KMS-11 (cell line): ENCODE measurements around the gene USP15.
A peak's percentile ranks its signal among the peaks of the same experiment; 100 is the strongest.

ENCODE experiments used
- H2AFZ ChIP-seq: fragments of 200-600 bp; sonication (generic); 2 replicates; pipeline ENCODE4 v1.6.1; 2016; ENCODE audit warnings: antibody characterized with exemption, mixed run types, low read depth
- H3K27ac ChIP-seq: fragments of 200-600 bp; sonication (generic); 2 replicates; pipeline ENCODE4 v1.6.1; 2016; ENCODE audit warnings: mild to moderate bottlenecking, mixed run types
- H3K27me3 ChIP-seq: fragments of 200-600 bp; sonication (generic); 2 replicates; pipeline ENCODE4 v1.6.1; 2017; ENCODE audit warnings: mild to moderate bottlenecking, low read depth, mixed run types, moderate library complexity; ENCODE audit not compliant: insufficient read depth
- H3K36me3 ChIP-seq: fragments of 200-600 bp; sonication (generic); 2 replicates; pipeline ENCODE4 v1.6.1; 2017; ENCODE audit warnings: mild to moderate bottlenecking, mixed run types; ENCODE audit not compliant: insufficient read depth
- H3K4me1 ChIP-seq: fragments of 200-600 bp; sonication (generic); 2 replicates; pipeline ENCODE4 v1.6.1; 2016; ENCODE audit warnings: mild to moderate bottlenecking, low read depth, mixed run types; ENCODE audit not compliant: poor library complexity, severe bottlenecking
- H3K4me2 ChIP-seq: fragments of 200-600 bp; sonication (generic); 2 replicates; pipeline ENCODE4 v1.7.0; 2016; ENCODE audit warnings: mild to moderate bottlenecking, mixed run types
- H3K4me3 ChIP-seq: fragments of 200-600 bp; sonication (generic); IDR thresholded peaks from 2 replicates; pipeline ENCODE4 v1.6.1; 2017; ENCODE audit warnings: low read depth, low read length, mixed read lengths; ENCODE audit not compliant: insufficient read depth
- H3K79me2 ChIP-seq: fragments of 200-600 bp; sonication (generic); 2 replicates; pipeline ENCODE4 v1.6.1; 2016; ENCODE audit warnings: low read depth, mixed run types; ENCODE audit not compliant: insufficient read depth
- H3K9ac ChIP-seq: fragments of 200-600 bp; sonication (generic); 2 replicates; pipeline ENCODE4 v1.6.1; 2016; ENCODE audit warnings: mild to moderate bottlenecking, mixed run types
- H4K20me1 ChIP-seq: fragments of 200-600 bp; sonication (generic); 2 replicates; pipeline ENCODE4 v1.6.1; 2016; ENCODE audit warnings: mild to moderate bottlenecking, mixed run types; ENCODE audit not compliant: insufficient read depth
- TF ChIP-seq, protein P1 (sequence below): fragments of 200-600 bp; sonication (generic); conservative IDR thresholded peaks from 2 replicates; pipeline ENCODE4 v1.6.1; 2017; ENCODE audit warnings: low read depth, mild to moderate bottlenecking, antibody characterized with exemption, low read length, moderate library complexity, mixed read lengths

The USP15 gene

DNA sequence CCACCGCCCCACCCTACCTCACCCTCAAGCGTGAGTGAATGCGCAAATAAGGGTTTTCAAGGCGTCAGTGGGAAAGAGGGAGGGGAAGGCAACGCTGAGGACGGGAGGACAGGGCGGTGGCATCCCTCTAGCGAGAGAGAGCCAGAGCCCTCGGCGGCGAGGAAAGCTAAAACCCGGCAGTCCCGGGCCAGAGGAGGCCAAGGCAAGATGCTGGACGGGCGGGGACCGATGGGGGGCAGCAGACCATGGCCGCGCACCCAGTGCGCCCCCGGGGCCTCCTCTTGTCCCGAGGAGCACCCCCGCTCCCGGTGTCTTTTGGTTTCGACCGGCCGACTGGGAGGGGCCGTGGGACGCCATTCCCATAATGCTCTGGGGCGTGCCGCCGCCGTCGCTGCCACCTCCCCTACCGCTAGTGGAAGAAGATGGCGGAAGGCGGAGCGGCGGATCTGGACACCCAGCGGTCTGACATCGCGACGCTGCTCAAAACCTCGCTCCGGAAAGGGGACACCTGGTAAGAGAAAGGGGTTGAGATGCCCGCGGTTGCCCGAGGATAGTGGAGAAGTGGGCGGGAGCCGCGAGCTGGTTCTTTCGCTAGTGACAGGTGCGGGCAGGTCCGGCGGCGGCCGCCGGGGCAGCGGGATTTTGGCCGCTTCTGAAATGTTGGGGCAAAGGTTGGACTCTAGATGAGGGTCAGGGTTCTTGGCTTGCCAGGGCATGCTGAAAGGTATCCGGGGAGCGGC, at the start of gene USP15:
Gene USP15, plus strand, starts transcription at position 412 of the 740 bp plus-strand sequence. Its CDS starts 11 bp downstream, at position 423.
- Histone ChIP-seq H3K4me1 (peaks cover 50% of the 10 kb centered on the region), H3K27me3 (no peaks in the 10 kb centered on the region), H3K9ac (peak within 1 kb of the TSS; percentile 87), H3K36me3 (no peaks in the 10 kb centered on the region), H3K79me2 (peaks cover 50% of the 10 kb centered on the region), H4K20me1 (peaks cover 34% of the 10 kb centered on the region), H2AFZ (peak within 1 kb of the TSS; percentile 95), H3K27ac (peak within 1 kb of the TSS; percentile 86), H3K4me2 (peak within 1 kb of the TSS; percentile 90), H3K4me3 (peak within 1 kb of the TSS; percentile 65)
- TF ChIP-seq, protein P1, sequence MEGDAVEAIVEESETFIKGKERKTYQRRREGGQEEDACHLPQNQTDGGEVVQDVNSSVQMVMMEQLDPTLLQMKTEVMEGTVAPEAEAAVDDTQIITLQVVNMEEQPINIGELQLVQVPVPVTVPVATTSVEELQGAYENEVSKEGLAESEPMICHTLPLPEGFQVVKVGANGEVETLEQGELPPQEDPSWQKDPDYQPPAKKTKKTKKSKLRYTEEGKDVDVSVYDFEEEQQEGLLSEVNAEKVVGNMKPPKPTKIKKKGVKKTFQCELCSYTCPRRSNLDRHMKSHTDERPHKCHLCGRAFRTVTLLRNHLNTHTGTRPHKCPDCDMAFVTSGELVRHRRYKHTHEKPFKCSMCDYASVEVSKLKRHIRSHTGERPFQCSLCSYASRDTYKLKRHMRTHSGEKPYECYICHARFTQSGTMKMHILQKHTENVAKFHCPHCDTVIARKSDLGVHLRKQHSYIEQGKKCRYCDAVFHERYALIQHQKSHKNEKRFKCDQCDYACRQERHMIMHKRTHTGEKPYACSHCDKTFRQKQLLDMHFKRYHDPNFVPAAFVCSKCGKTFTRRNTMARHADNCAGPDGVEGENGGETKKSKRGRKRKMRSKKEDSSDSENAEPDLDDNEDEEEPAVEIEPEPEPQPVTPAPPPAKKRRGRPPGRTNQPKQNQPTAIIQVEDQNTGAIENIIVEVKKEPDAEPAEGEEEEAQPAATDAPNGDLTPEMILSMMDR, result 0 out of 2 replicates have a peak, but pooled peaks have one; percentile 27

DNA sequence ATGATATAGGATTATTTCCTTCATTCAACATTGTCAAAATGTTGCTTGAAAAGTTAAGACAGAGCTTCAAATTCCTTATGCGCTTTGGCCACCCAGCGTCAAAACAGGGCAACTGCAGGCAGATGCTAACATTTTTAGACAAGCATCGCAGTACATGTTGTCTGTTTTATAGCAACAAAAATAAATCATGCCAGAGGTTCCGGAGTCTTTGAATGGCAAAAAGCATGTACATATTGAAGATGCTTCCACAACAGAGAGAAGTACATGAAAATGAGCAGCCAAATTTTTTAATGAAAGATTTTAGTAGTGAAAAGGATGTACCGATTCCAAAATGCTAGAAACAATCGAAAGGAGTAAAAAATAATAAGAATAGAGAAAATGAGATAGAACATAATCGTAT, 49.8 kb upstream of the USP15 start:
- Histone ChIP-seq H4K20me1 (no peaks in the 10 kb centered on the region), H3K4me3 (no peak overlapping the region), H3K27me3 (no peaks in the 10 kb centered on the region), H3K79me2 (no peaks in the 10 kb centered on the region), H3K36me3 (no peaks in the 10 kb centered on the region), H3K9ac (no peak overlapping the region), H2AFZ (no peak overlapping the region), H3K4me1 (no peaks in the 10 kb centered on the region), H3K27ac (no peak overlapping the region), H3K4me2 (no peak overlapping the region)
- TF ChIP-seq, protein P1, result peak; percentile 85

DNA sequence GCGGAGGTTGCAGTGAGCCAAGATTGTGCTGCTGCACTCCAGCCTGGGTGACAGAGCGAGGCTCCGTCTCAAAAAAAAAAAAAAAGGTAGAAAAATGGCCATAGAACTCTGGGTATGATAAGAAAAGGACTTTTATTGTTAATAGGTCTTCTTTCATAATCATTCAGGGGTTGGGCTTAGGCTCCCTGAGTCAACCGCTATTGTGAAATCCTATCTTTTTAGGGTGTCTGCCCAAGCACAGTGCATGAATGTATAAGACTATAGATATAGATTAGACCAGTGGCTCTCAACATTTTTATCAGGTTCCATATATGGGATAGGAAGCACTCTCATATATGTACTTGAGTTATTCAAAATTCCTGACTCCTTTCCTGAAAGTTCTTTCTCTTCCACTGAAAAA, 48.7 kb upstream of the USP15 start:
- Histone ChIP-seq H3K9ac (no peak overlapping the region), H3K4me1 (no peaks in the 10 kb centered on the region), H3K79me2 (no peaks in the 10 kb centered on the region), H3K4me2 (no peak overlapping the region), H3K27ac (no peak overlapping the region), H4K20me1 (no peaks in the 10 kb centered on the region), H3K4me3 (no peak overlapping the region), H2AFZ (no peak overlapping the region), H3K36me3 (no peaks in the 10 kb centered on the region), H3K27me3 (no peaks in the 10 kb centered on the region)
- TF ChIP-seq, protein P1, result no peak

DNA sequence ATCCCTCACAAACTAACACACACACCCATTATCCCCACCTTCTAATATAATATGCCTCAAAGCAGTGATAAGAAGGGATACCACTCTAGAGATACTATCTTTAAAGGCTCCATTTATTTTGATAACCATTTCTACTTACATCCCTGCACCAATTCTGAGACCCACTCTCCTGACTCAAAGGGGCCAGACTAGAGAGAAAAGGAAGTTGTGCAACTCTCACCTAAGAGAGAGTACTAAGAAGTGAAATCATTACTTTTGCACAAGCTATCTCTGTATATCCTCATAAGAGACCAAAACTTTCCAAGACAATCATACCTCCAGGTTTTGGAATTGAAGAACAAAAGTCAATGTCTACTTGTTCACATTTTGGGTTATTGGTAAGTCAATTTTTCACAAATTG, 45.4 kb upstream of the USP15 start:
- Histone ChIP-seq H3K4me2 (no peak overlapping the region), H3K79me2 (no peaks in the 10 kb centered on the region), H4K20me1 (no peaks in the 10 kb centered on the region), H3K27me3 (no peaks in the 10 kb centered on the region), H3K9ac (no peak overlapping the region), H3K4me3 (no peak overlapping the region), H3K36me3 (no peaks in the 10 kb centered on the region), H2AFZ (no peak overlapping the region), H3K4me1 (no peaks in the 10 kb centered on the region), H3K27ac (no peak overlapping the region)
- TF ChIP-seq, protein P1, result no peak
